AG04449 (cell line): ENCODE data around the gene SHOC2.

Source experiments
- CTCF ChIA-PET: fragments of 350-600 bp; formaldehyde crosslinking; extraction: SDS; loops from one replicate; lab custom pipeline; 2021; ENCODE audit warnings: antibody characterized with exemption; lab: Yijun Ruan, JAX
- POLR2A ChIA-PET: fragments of 400-600, 350-600 bp; formaldehyde crosslinking; extraction: SDS; loops from one replicate; lab custom pipeline; 2020; ENCODE audit warnings: antibody characterized with exemption, inconsistent platforms; lab: Yijun Ruan, JAX
- DNase-seq: peaks from one replicate; pipeline ENCODE4 v3.0.0-alpha.2; 2010; ENCODE audit warnings: low read depth, low spot score
- H3K4me3 ChIP-seq: 2 replicates; pipeline ENCODE4 v1.5.1; 2011; ENCODE audit warnings: low read depth, mild to moderate bottlenecking, control low read depth, low read length
- TF ChIP-seq, protein P1 (sequence below): IDR thresholded peaks from one replicate; pipeline ENCODE4 v1.5.1; 2011; ENCODE audit warnings: mild to moderate bottlenecking, moderate library complexity, low read length, control low read depth, inconsistent platforms; ENCODE audit not compliant: insufficient read depth; ENCODE audit errors: missing control alignments

Gene SHOC2

DNA sequence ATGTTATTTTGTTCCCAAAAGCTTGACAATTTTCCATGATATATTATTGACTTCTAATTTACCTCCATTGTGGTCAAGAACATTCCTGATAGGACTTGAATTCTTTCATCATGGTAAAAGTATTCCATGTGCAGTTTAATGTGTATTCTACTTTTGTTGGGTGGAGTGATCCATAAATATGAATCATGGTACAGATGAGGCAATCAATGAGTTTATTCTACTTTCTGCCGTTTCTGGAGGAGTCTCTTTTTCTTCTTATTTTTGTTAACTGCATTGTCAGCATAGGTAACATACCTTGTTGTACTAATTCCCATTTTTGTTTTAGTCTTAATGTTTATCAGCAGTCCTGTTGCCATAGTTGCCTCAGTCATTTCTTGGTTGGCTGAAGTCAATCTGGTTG, 69.6 kb downstream of the SHOC2 start:
- TF ChIP-seq, protein P1, sequence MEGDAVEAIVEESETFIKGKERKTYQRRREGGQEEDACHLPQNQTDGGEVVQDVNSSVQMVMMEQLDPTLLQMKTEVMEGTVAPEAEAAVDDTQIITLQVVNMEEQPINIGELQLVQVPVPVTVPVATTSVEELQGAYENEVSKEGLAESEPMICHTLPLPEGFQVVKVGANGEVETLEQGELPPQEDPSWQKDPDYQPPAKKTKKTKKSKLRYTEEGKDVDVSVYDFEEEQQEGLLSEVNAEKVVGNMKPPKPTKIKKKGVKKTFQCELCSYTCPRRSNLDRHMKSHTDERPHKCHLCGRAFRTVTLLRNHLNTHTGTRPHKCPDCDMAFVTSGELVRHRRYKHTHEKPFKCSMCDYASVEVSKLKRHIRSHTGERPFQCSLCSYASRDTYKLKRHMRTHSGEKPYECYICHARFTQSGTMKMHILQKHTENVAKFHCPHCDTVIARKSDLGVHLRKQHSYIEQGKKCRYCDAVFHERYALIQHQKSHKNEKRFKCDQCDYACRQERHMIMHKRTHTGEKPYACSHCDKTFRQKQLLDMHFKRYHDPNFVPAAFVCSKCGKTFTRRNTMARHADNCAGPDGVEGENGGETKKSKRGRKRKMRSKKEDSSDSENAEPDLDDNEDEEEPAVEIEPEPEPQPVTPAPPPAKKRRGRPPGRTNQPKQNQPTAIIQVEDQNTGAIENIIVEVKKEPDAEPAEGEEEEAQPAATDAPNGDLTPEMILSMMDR: no peak
- DNase-seq: no peak
- CTCF ChIA-PET: no interaction called here
- POLR2A ChIA-PET: no interaction called here
- no peak overlapping the region for H3K4me3 ChIP-seq

DNA sequence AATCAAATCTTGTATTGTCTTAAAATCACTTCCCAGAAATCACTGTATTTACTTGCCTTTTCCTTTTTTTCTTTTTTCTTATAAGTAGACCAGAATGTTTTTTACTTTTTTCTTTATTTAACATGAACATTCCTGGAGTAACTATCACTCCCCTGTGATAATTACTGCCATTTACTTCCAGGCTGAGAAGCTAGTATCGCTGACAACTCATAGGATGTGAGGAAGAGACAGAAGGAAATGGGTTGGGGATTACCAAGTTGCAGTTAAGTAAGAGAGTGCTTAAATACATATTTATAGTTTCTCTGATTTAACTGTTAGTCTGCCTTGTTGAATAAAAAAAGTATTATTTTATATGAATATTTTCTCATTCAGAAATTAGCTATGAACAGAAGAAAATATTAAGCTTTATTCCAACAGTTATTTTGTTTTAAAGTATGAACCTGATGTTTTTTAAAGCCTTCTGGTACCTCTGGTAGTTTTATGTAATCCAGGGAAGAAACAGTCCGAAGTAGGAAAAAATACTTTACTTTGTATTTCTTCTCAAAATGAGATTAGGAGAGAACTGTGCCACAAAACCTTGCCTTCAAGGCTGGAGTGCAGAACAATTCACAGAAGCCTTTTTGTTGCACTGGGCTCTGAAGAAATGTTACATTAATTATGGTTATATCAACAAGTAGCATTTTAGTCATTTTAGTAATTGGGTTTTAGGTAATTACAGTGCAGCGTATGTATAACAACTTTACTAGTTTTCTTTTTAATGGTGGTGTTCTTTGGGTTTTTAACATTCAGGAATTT, 72.8 kb downstream of the SHOC2 start:
- ChIA-PET POLR2A (no interaction called here), CTCF (no interaction called here)
- TF ChIP-seq, protein P1: no peak
- no peak overlapping the region for H3K4me3 ChIP-seq
- DNase-seq: no peak

DNA sequence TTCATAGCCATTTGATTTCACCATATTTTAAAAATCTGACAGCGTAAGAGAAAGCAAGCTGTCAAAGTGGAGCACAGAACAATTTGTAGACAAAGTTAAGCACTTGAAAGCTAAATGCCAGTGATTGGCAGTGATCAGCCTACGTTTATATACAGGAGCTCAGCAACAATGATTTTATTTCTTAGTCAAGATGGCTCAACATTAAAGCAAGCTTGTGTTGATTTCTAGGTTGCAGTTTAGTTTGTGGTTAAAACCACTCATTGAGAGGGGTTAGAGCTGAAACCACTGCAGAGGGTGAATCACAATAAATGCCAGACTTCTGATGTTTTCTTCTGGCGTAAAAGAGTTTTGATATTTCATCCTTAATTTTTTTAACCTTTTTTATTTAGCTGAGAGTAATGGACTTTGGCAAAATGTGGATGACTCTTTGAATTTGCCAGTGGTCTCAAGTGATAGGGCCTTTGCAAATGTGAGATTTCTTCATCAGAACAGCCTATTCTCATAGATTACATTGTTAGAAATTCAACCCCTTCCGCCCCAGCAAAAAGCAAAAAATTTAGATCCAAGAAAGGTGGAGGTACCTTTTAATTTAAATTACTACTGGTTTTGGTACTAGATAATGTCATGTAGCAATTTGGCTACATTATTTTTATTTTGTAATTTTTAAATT, 73.8 kb downstream of the SHOC2 start:
- H3K4me3 ChIP-seq: no peak overlapping the region
- peak; percentile 59 for DNase-seq
- POLR2A ChIA-PET: interaction anchor here (0.8 kb wide), 1 partner anchor 74 kb away, joined by 3 read pairs; the partner anchor contains the start of gene BBIP1
- TF ChIP-seq, protein P1: no peak
- CTCF ChIA-PET: no interaction called here

DNA sequence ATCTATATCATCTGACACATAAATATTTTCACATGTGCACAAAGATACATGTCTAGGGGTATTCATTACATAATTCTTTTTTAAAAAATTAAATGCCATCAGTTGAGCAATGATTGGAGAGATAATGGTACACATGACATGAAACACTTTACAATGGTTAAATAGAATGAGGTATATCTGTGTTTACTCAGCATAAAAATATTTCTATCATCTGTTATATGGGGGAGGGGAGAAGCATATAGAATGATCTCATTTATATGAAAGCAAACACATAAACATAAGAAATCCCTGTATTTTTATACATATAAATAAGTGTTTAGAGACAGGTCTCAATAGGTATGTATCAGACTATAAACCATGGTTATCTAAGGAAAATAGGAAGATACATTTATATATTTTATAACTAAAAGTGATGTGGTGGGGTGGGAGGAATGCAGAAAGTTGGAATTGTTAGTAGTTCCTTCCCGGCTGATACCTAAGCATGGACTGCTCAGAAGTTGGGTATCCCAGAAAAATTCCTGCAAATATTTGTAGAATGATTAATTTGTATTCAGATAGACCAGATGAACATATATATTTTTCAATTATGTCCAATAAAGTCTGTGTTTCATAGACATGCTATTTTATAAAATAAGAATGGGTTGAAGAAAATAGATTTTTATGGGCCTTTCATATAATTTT, 75.1 kb downstream of the SHOC2 start:
- TF ChIP-seq, protein P1: no peak
- no peak overlapping the region for H3K4me3 ChIP-seq
- DNase-seq: no peak
- ChIA-PET POLR2A (no interaction called here), CTCF (interaction anchor here (1.0 to 1.5 kb wide), 2 partner anchors 16 to 76 kb away, joined by 3 read pairs; no protein-coding TSS in a partner anchor)

DNA sequence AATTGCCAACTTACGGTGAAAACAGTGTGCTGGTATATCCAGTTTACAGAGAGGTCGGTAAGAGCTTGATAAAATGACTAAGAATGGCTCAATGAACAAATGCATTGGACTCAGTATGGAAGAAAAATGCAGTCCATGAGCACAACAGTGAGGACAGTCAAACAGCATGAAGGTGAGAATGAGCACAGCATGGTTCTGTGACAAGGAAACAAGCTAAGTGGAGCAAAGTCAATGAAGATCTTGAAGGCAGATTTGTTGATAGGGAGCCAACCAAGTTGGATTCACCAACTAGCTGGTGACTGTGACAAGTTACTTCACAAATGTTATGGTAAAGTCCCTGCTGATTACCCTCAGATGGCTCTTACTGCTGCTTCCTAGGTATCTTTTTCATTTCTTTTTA, 75.9 kb downstream of the SHOC2 start:
- POLR2A ChIA-PET: no interaction called here
- no peak overlapping the region for H3K4me3 ChIP-seq
- no peak for DNase-seq
- TF ChIP-seq, protein P1: no peak
- CTCF ChIA-PET: interaction anchor here (1.0 to 1.5 kb wide), 3 partner anchors 10 to 77 kb away, joined by 3 read pairs; no protein-coding TSS in a partner anchor

DNA sequence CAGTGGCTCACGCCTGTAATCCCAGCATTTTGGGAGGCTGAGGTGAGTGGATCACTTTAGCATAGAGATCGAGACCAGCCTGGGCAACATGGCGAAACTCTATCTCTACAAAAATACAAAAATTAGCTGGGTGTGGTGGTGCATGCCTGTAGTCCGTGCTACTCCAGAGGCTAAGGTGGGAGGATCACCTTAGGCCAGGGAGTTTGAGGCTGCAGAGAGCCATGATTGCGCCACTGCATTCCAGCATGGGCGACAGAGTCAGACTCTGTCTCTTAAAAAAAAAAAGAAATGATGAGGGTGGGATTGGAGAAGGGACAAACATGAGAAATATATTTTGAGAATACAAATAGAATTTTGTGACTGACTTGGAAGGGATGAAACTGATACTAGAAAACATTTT, 76.9 kb downstream of the SHOC2 start:
- H3K4me3 ChIP-seq: no peak overlapping the region
- TF ChIP-seq, protein P1: no peak
- ChIA-PET CTCF (interaction anchor here (1.2 to 1.5 kb wide), 2 partner anchors 11 to 18 kb away, joined by 3 read pairs; no protein-coding TSS in a partner anchor), POLR2A (no interaction called here)
- no peak for DNase-seq
